HepG2 (cell line): ENCODE measurements around the gene KDM7A. TPM values are rescaled to one million over a fixed set of nuclear protein-coding genes. Genes with fewer than 3 reads are reported as not detected.

ENCODE experiments used
- DNMT1 ChIP-seq: sonication (generic); formaldehyde crosslinking; IDR thresholded peaks from 2 replicates; pipeline ENCODE4 v1.5.1; 2020; ENCODE audit warnings: mild to moderate bottlenecking, missing genetic modification reagents
- FOXJ3 ChIP-seq: sonication (generic); formaldehyde crosslinking; IDR thresholded peaks from 2 replicates; pipeline ENCODE4 v1.4.0; 2020; ENCODE audit warnings: missing genetic modification reagents, mild to moderate bottlenecking, borderline replicate concordance
- GLI4 ChIP-seq: sonication (generic); formaldehyde crosslinking; IDR thresholded peaks from 2 replicates; pipeline ENCODE4 v1.5.1; 2020; ENCODE audit warnings: missing genetic modification reagents, mild to moderate bottlenecking, moderate library complexity, borderline replicate concordance
- KDM1A ChIP-seq: IDR thresholded peaks from 2 replicates; pipeline ENCODE4 v1.6.1; 2016; ENCODE audit warnings: missing compliant biosample characterization
- MED8 ChIP-seq: sonication (generic); formaldehyde crosslinking; IDR thresholded peaks from 2 replicates; pipeline ENCODE4 v1.8.1; 2023; ENCODE audit warnings: mild to moderate bottlenecking, missing genetic modification reagents; ENCODE audit not compliant: insufficient replicate concordance
- MEIS2 ChIP-seq: sonication (generic); formaldehyde crosslinking; IDR thresholded peaks from 2 replicates; pipeline ENCODE4 v1.9.0; 2021; ENCODE audit warnings: mild to moderate bottlenecking, missing genetic modification reagents
- NFYB ChIP-seq: sonication (generic); formaldehyde crosslinking; IDR thresholded peaks from 2 replicates; pipeline ENCODE4 v1.4.0; 2020; ENCODE audit warnings: missing genetic modification reagents
- POLR2AphosphoS2 ChIP-seq: IDR thresholded peaks from 2 replicates; pipeline ENCODE4 v1.6.1; 2011; ENCODE audit warnings: low read depth, low read length, improper control_type of control experiment
- PRDM15 ChIP-seq: sonication (generic); formaldehyde crosslinking; IDR thresholded peaks from 2 replicates; pipeline ENCODE4 v1.4.0; 2020; ENCODE audit warnings: missing genetic modification reagents
- RBM39 ChIP-seq: fragments of 200-400 bp; formaldehyde crosslinking; IDR thresholded peaks from one replicate; pipeline ENCODE4 v1.6.1; 2018; ENCODE audit warnings: antibody characterized with exemption, mild to moderate bottlenecking, low read depth, low read length; ENCODE audit not compliant: poor library complexity, severe bottlenecking
- SMAD9 ChIP-seq: sonication (generic); formaldehyde crosslinking; IDR thresholded peaks from 2 replicates; pipeline ENCODE4 v1.5.1; 2020; ENCODE audit warnings: mild to moderate bottlenecking, missing genetic modification reagents
- ZFP36L1 ChIP-seq: sonication (generic); formaldehyde crosslinking; IDR thresholded peaks from 2 replicates; pipeline ENCODE4 v1.8.0; 2022; ENCODE audit warnings: mild to moderate bottlenecking, missing genetic modification reagents, moderate library complexity
- ZNF24 ChIP-seq: fragments of 450-650 bp; IDR thresholded peaks from 2 replicates; pipeline ENCODE4 v1.6.1; 2017; ENCODE audit warnings: antibody characterized with exemption, mild to moderate bottlenecking
- ZNF713 ChIP-seq: sonication (generic); formaldehyde crosslinking; IDR thresholded peaks from 2 replicates; pipeline ENCODE4 v1.4.0; 2020; ENCODE audit warnings: mild to moderate bottlenecking, missing genetic modification reagents
- ZNF747 ChIP-seq: sonication (generic); formaldehyde crosslinking; IDR thresholded peaks from 2 replicates; pipeline ENCODE4 v1.8.1; 2023; ENCODE audit warnings: missing genetic modification reagents, mild to moderate bottlenecking, borderline replicate concordance
- ZNF839 ChIP-seq: sonication (generic); formaldehyde crosslinking; IDR thresholded peaks from 2 replicates; pipeline ENCODE4 v1.4.0; 2020; ENCODE audit warnings: missing genetic modification reagents, mild to moderate bottlenecking, borderline replicate concordance
- polyA plus RNA-seq, 8 experiments: library from polyadenylated mRNA; depleted of rRNA in 3 of 8; stranded (reverse) in 7 of 8; unstranded in 1 of 8; fragments of >200 nt; fragmentation: Illumina TruSeq in 4 of 8; extraction: Trizol in 4 of 8; gene quantifications; 2 replicates each; pipeline versions ENCODE4 v1.2.1 to v1.2.3, GENCODE V29; 2011 to 2016; ENCODE audit warnings: low read depth in 4 of 8, missing spikeins in 1 of 8, mixed read lengths in 1 of 8; ENCODE audit not compliant: insufficient read depth in 1 of 8
- total RNA-seq, 5 experiments: library from RNA; depleted of rRNA; stranded (reverse); fragments of >200 nt; fragmentation: Illumina TruSeq; extraction: Trizol; gene quantifications; 2 replicates each; pipeline ENCODE4 v1.2.3, GENCODE V29; 2016; ENCODE audit warnings: low read depth in 1 of 5
- TF ChIP-seq, protein P1 (sequence below): IDR thresholded peaks from 2 replicates; pipeline ENCODE4 v1.6.1; 2016; ENCODE audit warnings: missing compliant biosample characterization, missing genetic modification reagents, borderline replicate concordance
- TF ChIP-seq, protein P2 (sequence below): sonication (generic); formaldehyde crosslinking; IDR thresholded peaks from 2 replicates; pipeline ENCODE4 v1.5.0; 2020; ENCODE audit warnings: missing genetic modification reagents
- TF ChIP-seq, protein P3 (sequence below): sonication (generic); formaldehyde crosslinking; IDR thresholded peaks from 2 replicates; pipeline ENCODE4 v1.8.0; 2022; ENCODE audit warnings: low read depth, missing genetic modification reagents
- TF ChIP-seq, protein P4 (sequence below): sonication (generic); formaldehyde crosslinking; IDR thresholded peaks from 2 replicates; pipeline ENCODE4 v1.5.0; 2020; ENCODE audit warnings: missing genetic modification reagents
- TF ChIP-seq, protein P5 (sequence below): sonication (generic); formaldehyde crosslinking; conservative IDR thresholded peaks from 2 replicates; pipeline ENCODE4 v1.4.0; 2020; ENCODE audit warnings: missing genetic modification reagents

Gene KDM7A
- total and polyA plus RNA-seq, 2 of the 13 experiments (the other 11 are each of a cell fraction or from before 2014, with no cell fraction given), result 10.8 to 16.8 TPM

GRCh38 chr7:140225562-140226249 lies 48.9 kb upstream of the KDM7A start (continued):
- TF ChIP-seq ZFP36L1 (peak; percentile 62; the same call in 1 of the 2 replicates), PRDM15 (no peak), MED8 (CRISPR knock-in tag) (no peak), ZNF713 (no peak), FOXJ3 (CRISPR knock-in tag) (peak; percentile 61; the same call in 1 of the 2 replicates), SMAD9 (CRISPR knock-in tag) (no peak), NFYB (CRISPR knock-in tag) (no peak), ZNF747 (no peak), ZNF839 (CRISPR knock-in tag) (no peak), RBM39 (no peak), ZNF24 (no peak), KDM1A (CRISPR knock-in tag) (no peak), DNMT1 (no peak), GLI4 (CRISPR knock-in tag) (no peak), POLR2AphosphoS2 (no peak), MEIS2 (peak; percentile 57; the same call in 1 of the 2 replicates)
- TF ChIP-seq, protein P1, sequence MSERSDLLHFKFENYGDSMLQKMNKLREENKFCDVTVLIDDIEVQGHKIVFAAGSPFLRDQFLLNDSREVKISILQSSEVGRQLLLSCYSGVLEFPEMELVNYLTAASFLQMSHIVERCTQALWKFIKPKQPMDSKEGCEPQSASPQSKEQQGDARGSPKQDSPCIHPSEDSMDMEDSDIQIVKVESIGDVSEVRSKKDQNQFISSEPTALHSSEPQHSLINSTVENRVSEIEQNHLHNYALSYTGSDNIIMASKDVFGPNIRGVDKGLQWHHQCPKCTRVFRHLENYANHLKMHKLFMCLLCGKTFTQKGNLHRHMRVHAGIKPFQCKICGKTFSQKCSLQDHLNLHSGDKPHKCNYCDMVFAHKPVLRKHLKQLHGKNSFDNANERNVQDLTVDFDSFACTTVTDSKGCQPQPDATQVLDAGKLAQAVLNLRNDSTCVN (CRISPR knock-in tag), result peak; percentile 97
- TF ChIP-seq, protein P2, sequence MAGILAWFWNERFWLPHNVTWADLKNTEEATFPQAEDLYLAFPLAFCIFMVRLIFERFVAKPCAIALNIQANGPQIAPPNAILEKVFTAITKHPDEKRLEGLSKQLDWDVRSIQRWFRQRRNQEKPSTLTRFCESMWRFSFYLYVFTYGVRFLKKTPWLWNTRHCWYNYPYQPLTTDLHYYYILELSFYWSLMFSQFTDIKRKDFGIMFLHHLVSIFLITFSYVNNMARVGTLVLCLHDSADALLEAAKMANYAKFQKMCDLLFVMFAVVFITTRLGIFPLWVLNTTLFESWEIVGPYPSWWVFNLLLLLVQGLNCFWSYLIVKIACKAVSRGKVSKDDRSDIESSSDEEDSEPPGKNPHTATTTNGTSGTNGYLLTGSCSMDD (CRISPR knock-in tag), result no peak
- TF ChIP-seq, protein P3, sequence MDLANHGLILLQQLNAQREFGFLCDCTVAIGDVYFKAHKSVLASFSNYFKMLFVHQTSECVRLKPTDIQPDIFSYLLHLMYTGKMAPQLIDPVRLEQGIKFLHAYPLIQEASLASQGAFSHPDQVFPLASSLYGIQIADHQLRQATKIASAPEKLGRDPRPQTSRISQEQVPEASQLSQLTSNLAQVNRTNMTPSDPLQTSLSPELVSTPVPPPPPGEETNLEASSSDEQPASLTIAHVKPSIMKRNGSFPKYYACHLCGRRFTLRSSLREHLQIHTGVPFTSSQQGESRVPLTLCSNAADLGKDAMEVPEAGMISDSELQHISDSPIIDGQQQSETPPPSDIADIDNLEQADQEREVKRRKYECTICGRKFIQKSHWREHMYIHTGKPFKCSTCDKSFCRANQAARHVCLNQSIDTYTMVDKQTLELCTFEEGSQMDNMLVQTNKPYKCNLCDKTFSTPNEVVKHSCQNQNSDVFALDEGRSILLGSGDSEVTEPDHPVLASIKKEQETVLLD (CRISPR knock-in tag), result no peak
- TF ChIP-seq, protein P4, sequence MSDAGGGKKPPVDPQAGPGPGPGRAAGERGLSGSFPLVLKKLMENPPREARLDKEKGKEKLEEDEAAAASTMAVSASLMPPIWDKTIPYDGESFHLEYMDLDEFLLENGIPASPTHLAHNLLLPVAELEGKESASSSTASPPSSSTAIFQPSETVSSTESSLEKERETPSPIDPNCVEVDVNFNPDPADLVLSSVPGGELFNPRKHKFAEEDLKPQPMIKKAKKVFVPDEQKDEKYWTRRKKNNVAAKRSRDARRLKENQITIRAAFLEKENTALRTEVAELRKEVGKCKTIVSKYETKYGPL, result no peak
- TF ChIP-seq, protein P5, sequence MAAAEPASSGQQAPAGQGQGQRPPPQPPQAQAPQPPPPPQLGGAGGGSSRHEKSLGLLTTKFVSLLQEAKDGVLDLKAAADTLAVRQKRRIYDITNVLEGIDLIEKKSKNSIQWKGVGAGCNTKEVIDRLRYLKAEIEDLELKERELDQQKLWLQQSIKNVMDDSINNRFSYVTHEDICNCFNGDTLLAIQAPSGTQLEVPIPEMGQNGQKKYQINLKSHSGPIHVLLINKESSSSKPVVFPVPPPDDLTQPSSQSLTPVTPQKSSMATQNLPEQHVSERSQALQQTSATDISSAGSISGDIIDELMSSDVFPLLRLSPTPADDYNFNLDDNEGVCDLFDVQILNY (CRISPR knock-in tag), result no peak
